ENCODE results near the gene CCDC142.

Gene CCDC142

DNA sequence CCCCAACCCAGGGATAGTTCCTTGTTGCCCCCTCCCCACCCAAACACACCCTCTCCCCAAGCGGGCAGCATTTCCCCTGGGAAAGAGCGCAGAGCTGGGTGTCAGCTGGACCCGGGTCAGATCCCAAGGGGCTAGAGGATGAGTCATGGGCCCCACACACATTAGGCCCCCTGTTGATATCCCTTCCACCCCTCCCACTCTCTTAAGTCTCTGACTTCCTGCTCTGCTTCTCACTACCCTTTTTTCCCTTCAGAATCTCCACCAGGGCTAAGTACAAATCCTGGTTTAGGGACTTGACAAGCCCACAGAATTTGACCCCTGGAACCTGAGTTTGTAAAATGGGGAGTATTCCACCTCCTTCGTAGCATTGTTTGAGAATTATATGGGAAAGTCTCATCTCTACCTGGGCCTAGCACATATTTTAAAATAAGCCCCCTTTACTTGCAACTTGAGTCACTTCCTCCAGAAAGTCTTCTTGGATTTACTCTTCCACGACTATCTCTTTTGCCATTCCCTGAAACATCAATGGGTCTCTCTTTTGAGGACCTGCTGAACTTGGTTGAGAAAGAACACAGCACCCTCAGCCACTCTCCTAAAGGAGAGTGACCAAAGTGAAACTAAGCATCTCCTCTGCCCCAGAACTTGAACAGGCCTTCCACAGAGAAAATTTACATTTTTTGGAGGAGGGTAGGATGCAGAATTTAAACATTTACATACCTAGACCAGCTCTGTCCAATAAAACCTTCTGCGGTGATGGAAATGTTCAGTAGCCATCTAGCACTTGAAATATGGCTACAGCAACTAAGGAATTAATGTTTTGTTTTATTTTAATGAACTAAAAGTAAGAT is 45.7 kb downstream of the CCDC142 start:
- no peak overlapping the region for H3K4me3 ChIP-seq (replicated peaks in 1 of 2; ENCODE audit: low read depth in 2 of 2, low read length in 2 of 2)
- peak in 1 of 2 donors; percentile 34 for DNase-seq (ENCODE audit: low read depth in 2 of 2)
- TF ChIP-seq, protein P1, sequence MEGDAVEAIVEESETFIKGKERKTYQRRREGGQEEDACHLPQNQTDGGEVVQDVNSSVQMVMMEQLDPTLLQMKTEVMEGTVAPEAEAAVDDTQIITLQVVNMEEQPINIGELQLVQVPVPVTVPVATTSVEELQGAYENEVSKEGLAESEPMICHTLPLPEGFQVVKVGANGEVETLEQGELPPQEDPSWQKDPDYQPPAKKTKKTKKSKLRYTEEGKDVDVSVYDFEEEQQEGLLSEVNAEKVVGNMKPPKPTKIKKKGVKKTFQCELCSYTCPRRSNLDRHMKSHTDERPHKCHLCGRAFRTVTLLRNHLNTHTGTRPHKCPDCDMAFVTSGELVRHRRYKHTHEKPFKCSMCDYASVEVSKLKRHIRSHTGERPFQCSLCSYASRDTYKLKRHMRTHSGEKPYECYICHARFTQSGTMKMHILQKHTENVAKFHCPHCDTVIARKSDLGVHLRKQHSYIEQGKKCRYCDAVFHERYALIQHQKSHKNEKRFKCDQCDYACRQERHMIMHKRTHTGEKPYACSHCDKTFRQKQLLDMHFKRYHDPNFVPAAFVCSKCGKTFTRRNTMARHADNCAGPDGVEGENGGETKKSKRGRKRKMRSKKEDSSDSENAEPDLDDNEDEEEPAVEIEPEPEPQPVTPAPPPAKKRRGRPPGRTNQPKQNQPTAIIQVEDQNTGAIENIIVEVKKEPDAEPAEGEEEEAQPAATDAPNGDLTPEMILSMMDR (IDR thresholded peaks at IDR 0.05; ENCODE audit: low read depth, low read length) = no peak

DNA sequence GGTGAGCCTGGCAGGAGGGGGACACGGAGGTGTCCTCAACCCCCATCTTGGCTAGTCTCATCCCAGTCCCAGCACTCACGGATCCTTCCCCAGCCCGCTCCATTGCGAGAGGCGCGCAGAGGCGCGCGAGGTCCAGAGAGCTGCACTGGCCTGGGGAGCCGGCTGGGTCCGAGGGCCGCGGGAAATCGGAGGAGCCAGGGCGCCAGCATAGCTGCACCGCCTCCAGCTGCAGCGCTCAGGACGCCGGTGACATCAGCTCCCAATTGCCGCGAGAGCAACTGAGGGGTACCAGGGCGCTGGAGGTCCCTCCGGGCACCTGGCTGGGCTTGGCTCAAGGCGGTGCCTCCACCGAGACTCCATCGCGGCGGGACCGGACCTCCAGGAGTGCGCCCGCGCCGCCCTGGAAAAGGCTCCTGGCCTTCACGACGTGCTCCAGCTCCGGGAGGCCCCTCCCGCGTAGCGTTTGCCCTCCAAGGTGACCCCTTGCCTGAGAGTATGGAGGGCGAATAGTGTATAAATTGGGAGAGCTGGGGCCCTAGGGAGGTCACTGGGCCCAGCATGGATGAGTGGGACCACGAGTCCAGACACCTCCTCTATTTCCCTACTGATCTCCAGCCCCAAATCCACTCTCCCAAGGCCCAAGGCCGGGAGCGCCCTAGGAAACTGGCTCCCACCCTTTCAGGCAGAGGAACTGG is 46.5 kb downstream of the CCDC142 start:
- TF ChIP-seq, protein P1 (IDR thresholded peaks at IDR 0.05; ENCODE audit: low read depth, low read length) = no peak

DNA sequence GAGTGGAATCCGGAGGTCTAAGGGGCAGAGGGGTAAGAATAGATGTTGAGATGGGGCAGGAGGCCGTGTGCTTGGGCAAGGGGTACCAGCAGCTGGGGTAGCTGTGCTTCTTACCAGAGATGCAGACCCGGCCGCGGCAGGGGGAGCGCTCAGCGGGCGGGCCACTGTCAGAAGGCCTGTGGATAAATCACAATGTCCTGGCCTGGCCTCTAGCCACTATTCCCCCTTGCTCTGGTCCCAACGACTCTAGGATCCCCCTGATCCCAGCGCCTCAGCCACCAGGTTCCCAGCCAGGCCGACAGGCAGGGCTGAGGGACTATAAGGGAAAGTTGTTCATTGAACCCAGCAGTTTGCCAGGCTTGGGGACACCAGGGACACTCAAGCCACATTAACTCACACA is 52.3 kb downstream of the CCDC142 start:
- DNase-seq (ENCODE audit: low read depth in 2 of 2) = no peak
- H3K4me3 ChIP-seq (replicated peaks in 1 of 2; ENCODE audit: low read depth in 2 of 2, low read length in 2 of 2) = no peak overlapping the region
- TF ChIP-seq, protein P1 (IDR thresholded peaks at IDR 0.05; ENCODE audit: low read depth, low read length) = no peak

More for the DNA sequence above, 46.5 kb downstream of the CCDC142 start:
- no peak for DNase-seq (ENCODE audit: low read depth in 2 of 2)
- no peak overlapping the region for H3K4me3 ChIP-seq (replicated peaks in 1 of 2; ENCODE audit: low read depth in 2 of 2, low read length in 2 of 2)

DNA sequence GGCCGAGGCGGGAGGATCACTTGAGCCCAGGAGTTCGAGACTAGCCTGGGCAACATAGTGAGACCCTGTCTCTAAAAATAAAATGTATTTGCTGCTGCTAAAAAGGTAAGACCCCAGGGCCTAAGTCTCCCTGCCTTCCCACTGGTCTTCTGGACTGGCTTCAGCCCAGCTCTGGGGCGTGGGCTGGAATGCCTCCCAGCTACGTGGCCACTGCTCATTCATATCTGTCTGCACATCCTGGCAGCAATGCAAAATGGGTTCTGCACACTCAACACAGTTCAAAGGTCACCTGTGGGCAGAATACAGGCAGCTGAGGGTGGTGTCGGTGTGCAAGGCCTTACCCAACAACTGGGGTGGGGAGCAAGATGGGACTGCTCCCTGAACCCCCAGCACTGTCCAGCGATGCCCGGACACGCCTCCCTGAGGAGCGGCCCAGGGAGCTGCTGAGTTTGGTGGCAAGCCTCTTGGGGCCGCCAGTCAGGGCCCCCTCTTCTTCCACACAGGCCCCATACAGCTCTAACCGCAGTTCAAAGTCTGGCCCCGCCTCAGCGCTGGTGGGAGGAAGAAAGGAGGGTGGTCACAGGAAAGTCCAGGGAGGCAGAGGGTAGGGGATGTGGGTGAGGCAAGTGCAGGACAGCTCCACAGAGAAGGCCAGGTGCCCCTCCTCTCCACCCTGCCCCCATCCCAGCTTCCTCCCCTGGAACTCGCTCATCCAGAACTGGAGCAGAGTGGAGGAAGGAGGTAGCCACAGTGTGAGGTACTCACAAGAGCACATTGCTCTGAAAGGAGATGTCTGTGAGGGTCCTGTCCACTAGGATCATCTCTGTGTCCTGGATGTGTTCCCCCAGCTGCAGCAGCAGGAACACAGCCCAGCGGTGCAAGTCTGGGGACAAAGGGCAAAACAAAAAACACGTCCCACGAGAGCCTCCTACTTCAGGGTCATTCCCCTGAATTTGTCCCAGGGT is 53.0 kb downstream of the CCDC142 start:
- DNase-seq (ENCODE audit: low read depth in 2 of 2) = peak in 1 of 2 donors; percentile 42
- TF ChIP-seq, protein P1 (IDR thresholded peaks at IDR 0.05; ENCODE audit: low read depth, low read length) = no peak
- H3K4me3 ChIP-seq (replicated peaks in 1 of 2; ENCODE audit: low read depth in 2 of 2, low read length in 2 of 2) = no peak overlapping the region

DNA sequence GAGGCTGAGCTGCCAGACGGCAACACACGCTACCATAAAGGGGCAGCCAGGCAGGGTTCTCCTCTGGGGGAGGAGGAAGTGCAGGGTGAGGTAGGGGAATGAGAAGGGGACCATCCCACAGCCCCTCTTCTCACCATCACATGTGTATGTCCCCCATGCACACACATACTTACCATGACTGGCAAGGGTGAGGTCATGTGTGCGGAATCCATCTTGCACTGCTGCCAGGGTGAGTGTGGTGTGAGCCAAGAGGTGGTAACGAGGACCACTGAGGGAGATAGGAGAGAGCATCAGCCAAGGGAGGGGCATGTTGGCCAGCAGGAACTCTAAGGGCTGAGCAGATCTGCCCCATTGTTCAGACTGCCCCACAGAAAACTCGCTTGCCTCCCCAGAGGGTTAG is 54.1 kb downstream of the CCDC142 start:
- DNase-seq (ENCODE audit: low read depth in 2 of 2) = no peak
- no peak overlapping the region for H3K4me3 ChIP-seq (replicated peaks in 1 of 2; ENCODE audit: low read depth in 2 of 2, low read length in 2 of 2)
- TF ChIP-seq, protein P1 (IDR thresholded peaks at IDR 0.05; ENCODE audit: low read depth, low read length) = no peak

DNA sequence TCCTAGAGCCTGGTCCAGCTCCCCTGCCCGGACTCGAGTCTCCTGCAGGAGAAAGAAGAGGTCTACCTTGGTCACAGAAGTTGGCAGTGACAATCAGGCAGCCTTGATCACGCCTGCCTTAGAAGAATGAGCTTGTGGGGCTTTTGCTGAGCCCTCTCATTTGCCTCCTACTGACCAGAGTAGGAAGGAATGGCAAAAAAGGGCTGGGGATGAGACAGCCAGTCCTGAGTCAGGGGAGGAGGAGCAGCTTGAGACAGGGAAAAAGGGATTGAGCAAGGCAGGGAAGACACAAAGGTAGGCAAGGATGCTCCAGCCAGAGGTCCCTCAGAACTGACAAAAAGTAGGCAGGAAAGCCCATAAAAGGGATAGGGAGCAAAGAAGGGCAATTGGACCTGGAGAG is 55.2 kb downstream of the CCDC142 start:
- DNase-seq (ENCODE audit: low read depth in 2 of 2) = no peak
- no peak overlapping the region for H3K4me3 ChIP-seq (replicated peaks in 1 of 2; ENCODE audit: low read depth in 2 of 2, low read length in 2 of 2)
- TF ChIP-seq, protein P1 (IDR thresholded peaks at IDR 0.05; ENCODE audit: low read depth, low read length) = no peak

Measured in cardiac fibroblast (primary cell).